HG03354 (cell line): ENCODE data around the gene ITGAD.
"Not testable (repeated sequence)": the region's sequence is repeated elsewhere in the genome, so short reads cannot be mapped to it uniquely, and the experiment has no call there.

Experiments
- ATAC-seq: cut with Tn5 transposase; IDR thresholded peaks from one replicate; pipeline ENCODE4 v1.9.1; 2021; ENCODE audit warnings: mild to moderate bottlenecking; ENCODE audit not compliant: unreplicated experiment, poor library complexity, severe bottlenecking

The ITGAD gene

GRCh38 chr16:31428279-31428597 is 35.1 kb downstream of the ITGAD start, which contains the start of gene COX6A2:
TSS of gene COX6A2 (minus strand) at chr16:31428360. CDS start at chr16:31428325, 35 bp downstream.
- no peak for ATAC-seq

GRCh38 chr16:31428638-31429247 is 35.6 kb downstream of the ITGAD start:
- no peak for ATAC-seq

- ATAC-seq = no peak
Measured at GRCh38 chr16:31429314-31429713, 36.2 kb downstream of the ITGAD start.

- no peak for ATAC-seq
Measured at GRCh38 chr16:31429796-31430195, 36.7 kb downstream of the ITGAD start.

- ATAC-seq = no peak
Measured at GRCh38 chr16:31430380-31431052, 37.4 kb downstream of the ITGAD start.

GRCh38 chr16:31435341-31436220 is 42.4 kb downstream of the ITGAD start:
- no peak for ATAC-seq

GRCh38 chr16:31436221-31437045 is 43.3 kb downstream of the ITGAD start:
- ATAC-seq = no peak

- no peak for ATAC-seq
Measured at GRCh38 chr16:31438414-31438813, 45.3 kb downstream of the ITGAD start.

- not testable (repeated sequence) for ATAC-seq
Measured at GRCh38 chr16:31439023-31439422, 45.9 kb downstream of the ITGAD start.

GRCh38 chr16:31439519-31439918 is 46.4 kb downstream of the ITGAD start:
- ATAC-seq = no peak

GRCh38 chr16:31440516-31441184 is 47.5 kb downstream of the ITGAD start:
- ATAC-seq = no peak

GRCh38 chr16:31441956-31442355 is 48.8 kb downstream of the ITGAD start:
- no peak for ATAC-seq

- ATAC-seq = not testable (repeated sequence)
Measured at GRCh38 chr16:31445931-31446330, 52.8 kb downstream of the ITGAD start.

- ATAC-seq = no peak
Measured at GRCh38 chr16:31451201-31451600, 58.1 kb downstream of the ITGAD start.

- peak; percentile 52 for ATAC-seq
Measured at GRCh38 chr16:31451681-31452351, 58.7 kb downstream of the ITGAD start.

- ATAC-seq = no peak
Measured at GRCh38 chr16:31452631-31453106, 59.5 kb downstream of the ITGAD start.

- ATAC-seq = no peak
Measured at GRCh38 chr16:31453255-31454204, 60.4 kb downstream of the ITGAD start.
